ENCODE data around the gene MVB12A. TPM values are rescaled to one million over a fixed set of nuclear protein-coding genes. Genes with fewer than 3 reads are reported as not detected.

The MVB12A gene
- total and polyA plus RNA-seq, 2 of the 8 experiments (the other 6 are each of a cell fraction or from before 2014, with no cell fraction given): 37.9 to 76.6 TPM

DNA sequence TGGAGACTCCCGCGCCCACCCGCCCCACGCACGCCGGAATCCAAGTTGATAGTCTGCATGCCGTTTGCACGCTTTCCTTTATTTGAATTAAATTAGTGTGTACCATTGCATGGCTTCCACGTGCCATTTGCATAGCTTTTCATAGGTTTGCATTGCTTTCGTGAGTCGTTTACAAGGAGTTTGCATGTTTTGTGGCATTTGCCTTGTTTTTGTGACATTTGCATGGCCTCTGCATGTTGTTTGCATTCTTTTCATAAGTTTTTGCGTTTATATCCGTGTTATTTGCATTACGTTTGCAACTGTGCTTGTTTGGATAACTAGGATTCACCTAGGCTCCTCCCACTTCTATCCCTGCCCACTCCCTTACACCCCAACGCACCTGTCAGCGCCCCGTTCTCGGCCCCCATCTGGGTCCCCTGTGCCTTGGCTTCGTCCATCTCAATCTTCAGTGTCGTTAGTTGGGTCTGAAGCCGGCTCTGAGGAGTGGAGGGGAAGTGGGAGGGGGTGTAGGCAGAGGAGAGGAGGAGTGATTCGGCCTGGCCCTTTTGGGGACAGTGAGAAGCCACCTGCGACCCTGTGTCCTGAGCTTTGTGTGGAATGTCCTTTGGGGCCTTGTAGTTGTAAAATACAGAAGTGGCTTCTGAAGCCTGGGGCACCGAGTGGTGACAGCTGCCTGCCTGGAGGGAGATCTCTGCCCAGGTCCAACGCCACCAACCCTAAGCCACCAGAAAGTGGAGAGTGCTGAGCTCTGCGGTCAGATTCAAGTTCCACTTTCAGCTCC is 28.3 kb upstream of the MVB12A start:
- Histone ChIP-seq H2BK5ac (ENCODE audit: low read depth, low read length) (no peak overlapping the region; the same call in 1 of the 2 replicates), H3K27ac (ENCODE audit: low read depth, low read length) (no peak overlapping the region), H3K56ac (replicated peaks; ENCODE audit: insufficient read length, low read depth, low read length) (no peak overlapping the region), H3K9me3 (ENCODE audit: insufficient read depth in 2 of 2, low read depth in 1 of 2, low read length in 1 of 2) (no peaks in the 10 kb centered on the region), H3K36me3 (ENCODE audit: control insufficient read depth in 2 of 4, insufficient read depth in 4 of 4, low read length in 3 of 4) (no peaks in the 10 kb centered on the region), H3K18ac (ENCODE audit: extremely low read depth, low read length) (peak overlapping the region; percentile 48; the same call in 1 of the 2 replicates), H3K23me2 (ENCODE audit: low read depth, low read length) (peaks cover 11% of the 10 kb centered on the region), H2BK12ac (ENCODE audit: low read depth, low read length) (0 out of 2 replicates have a peak overlapping the region, but pooled peaks have one; percentile 81), H4K8ac (ENCODE audit: extremely low read depth, insufficient read depth, low read length) (no peak overlapping the region), H3K4me1 (replicated peaks in 1 of 4; ENCODE audit: control insufficient read depth in 3 of 4, insufficient read depth in 4 of 4, low read length in 3 of 4) (peaks cover 0 to 6% (median 3%) of the 10 kb centered on the region in 4 experiments; a peak in 4 of 7 replicates), H2AFZ (ENCODE audit: low read length) (peak overlapping the region; percentile 68), H4K5ac (ENCODE audit: insufficient read length, low read depth, low read length) (no peak overlapping the region), H3K79me2 (ENCODE audit: control insufficient read depth in 1 of 2, insufficient read depth in 2 of 2, low read length in 2 of 2) (no peaks in the 10 kb centered on the region), H2AK5ac (ENCODE audit: low read depth, low read length) (no peak overlapping the region), H3K4ac (replicated peaks; ENCODE audit: insufficient read length, low read depth, low read length) (no peak overlapping the region), H2BK15ac (ENCODE audit: low read length) (no peak overlapping the region), H3K23ac (ENCODE audit: insufficient read length) (no peak overlapping the region), H3K4me2 (ENCODE audit: insufficient read depth in 1 of 2, low read depth in 2 of 2, low read length in 2 of 2) (peak overlapping the region; percentile 92 to 98), H3K79me1 (ENCODE audit: low read depth, low read length) (no peaks in the 10 kb centered on the region), H4K20me1 (replicated peaks in 1 of 2; ENCODE audit: control insufficient read depth in 1 of 2, insufficient read depth in 2 of 2, low read length in 2 of 2) (no peaks in the 10 kb centered on the region), H2BK20ac (ENCODE audit: low read length) (no peak overlapping the region), H3K27me3 (replicated peaks in 1 of 4; ENCODE audit: control insufficient read depth in 3 of 4, extremely low read depth in 1 of 4, insufficient read depth in 3 of 4, low read length in 3 of 4) (peaks cover 0 to 5% (median 0%) of the 10 kb centered on the region in 4 experiments; a peak in 2 of 7 replicates), H2BK120ac (replicated peaks; ENCODE audit: low read depth, low read length) (no peak overlapping the region), H3K4me3 (ENCODE audit: extremely low read depth in 1 of 4, insufficient read depth in 2 of 4, low read depth in 3 of 4, low read length in 4 of 4) (peak overlapping the region; percentile 41 to 74 (median 58)), H3K14ac (ENCODE audit: insufficient read length) (no peak overlapping the region), H3K9ac (replicated peaks in 1 of 4; ENCODE audit: extremely low read depth in 1 of 4, low read depth in 3 of 4, low read length in 3 of 4) (peak overlapping the region in 1 of 4 experiments; percentile 20; a peak in 1 of 7 replicates), H4K91ac (replicated peaks; ENCODE audit: insufficient read length, low read length) (no peak overlapping the region)
- 18% methylated on average over 19 of the region's 26 CpGs; no CpG with 5 or more reads in 1 of the 2 experiments for WGBS, 2 experiments (ENCODE audit: extremely low coverage in 1 of 2, insufficient coverage in 1 of 2, insufficient read length in 1 of 2, insufficient replicate concordance in 2 of 2, low coverage in 1 of 2, low lambda C conversion rate in 2 of 2, missing lambda C conversion rate in 1 of 2)
- ChIA-PET CTCF (ENCODE audit: partially characterized antibody) (interaction anchor here (0.7 to 13.5 kb wide), 13 partner anchors 9 to 105 kb away, joined by 3 to 153 read pairs (median 4); partner anchors contain the start of gene BST2), POLR2A (ENCODE audit: partially characterized antibody) (interaction anchor here (0.6 to 1.6 kb wide), 5 partner anchors 13 to 304 kb away, joined by 3 to 8 read pairs (median 3); partner anchors contain the start of gene BST2)
- TF ChIP-seq SIRT6 (IDR thresholded peaks at IDR 0.05; ENCODE audit: low read length): no peak
- no peak for TF ChIP-seq CBX8 (IDR thresholded peaks at IDR 0.05; ENCODE audit: borderline replicate concordance, low read depth, low read length)
- no peak for TF ChIP-seq EZH2 (IDR thresholded peaks at IDR 0.05; ENCODE audit: low read depth, low read length, severe bottlenecking)
- TF ChIP-seq, protein P1, sequence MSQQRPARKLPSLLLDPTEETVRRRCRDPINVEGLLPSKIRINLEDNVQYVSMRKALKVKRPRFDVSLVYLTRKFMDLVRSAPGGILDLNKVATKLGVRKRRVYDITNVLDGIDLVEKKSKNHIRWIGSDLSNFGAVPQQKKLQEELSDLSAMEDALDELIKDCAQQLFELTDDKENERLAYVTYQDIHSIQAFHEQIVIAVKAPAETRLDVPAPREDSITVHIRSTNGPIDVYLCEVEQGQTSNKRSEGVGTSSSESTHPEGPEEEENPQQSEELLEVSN (IDR thresholded peaks at IDR 0.05): no peak
- no peak for TF ChIP-seq POU5F1 (IDR thresholded peaks at IDR 0.05; ENCODE audit: low read depth, low read length)
- no peak for TF ChIP-seq ASH2L (IDR thresholded peaks at IDR 0.05; ENCODE audit: low read length)
- TF ChIP-seq BACH1 (IDR thresholded peaks at IDR 0.05; ENCODE audit: low read length): no peak
- DNase-seq (ENCODE audit: low read depth in 1 of 2, low spot score in 2 of 2) (peak in 1 of 2 experiments; percentile 57), FAIRE-seq (peak; percentile 13)
